ENCODE data around the gene REC8. TPM values are rescaled to one million over a fixed set of nuclear protein-coding genes. Genes with fewer than 3 reads are reported as not detected.

The REC8 gene
- total and polyA plus RNA-seq, 2 of the 4 experiments (the other 2 are of a cell fraction), result 0.36 to 3.5 TPM

DNA sequence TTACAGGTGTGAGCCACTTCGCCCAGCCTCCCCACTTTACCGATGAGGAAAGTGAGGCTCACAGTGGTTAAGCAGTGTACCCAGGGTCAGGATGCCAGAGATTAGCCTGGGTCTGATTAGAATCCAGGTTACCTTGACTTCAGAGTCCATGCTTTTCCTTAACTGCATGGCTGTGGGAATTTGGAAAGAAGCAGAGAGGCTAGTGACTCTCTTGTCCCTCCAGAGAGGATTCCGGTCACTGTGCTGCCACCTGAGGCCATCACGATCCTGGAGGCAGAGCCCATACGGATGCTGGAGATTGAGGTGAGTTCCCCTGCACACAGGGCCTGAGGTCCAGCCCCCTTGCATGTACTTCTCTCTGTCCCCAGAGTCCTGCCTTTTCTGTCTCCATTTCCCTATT is 4.7 kb downstream of the REC8 start:
- Histone ChIP-seq H3K4me3 (ENCODE audit: insufficient read depth, low read depth, low read length) (no peak overlapping the region), H3K4ac (ENCODE audit: low read depth, low read length) (no peak overlapping the region), H3K79me1 (ENCODE audit: low read depth in 1 of 2, low read length in 2 of 2) (no peaks in the 10 kb centered on the region; a peak in 1 of 4 replicates), H2BK5ac (ENCODE audit: low read depth, low read length, poor library complexity, severe bottlenecking) (no peak overlapping the region), H2BK20ac (ENCODE audit: low read depth, low read length) (no peak overlapping the region), H3K56ac (ENCODE audit: extremely low read depth, insufficient read depth, low read length) (no peak overlapping the region), H2AK5ac (ENCODE audit: low read depth, low read length) (no peak overlapping the region), H4K91ac (ENCODE audit: insufficient read depth, low read depth, low read length) (no peak overlapping the region), H3K27ac (ENCODE audit: insufficient read depth, low read length) (no peak overlapping the region), H3K36me3 (ENCODE audit: control insufficient read depth, insufficient read depth, low read length) (peaks cover 55% of the 10 kb centered on the region), H2BK15ac (ENCODE audit: low read depth, low read length) (no peak overlapping the region), H3K4me2 (ENCODE audit: low read depth, low read length) (no peak overlapping the region), H2AK9ac (replicated peaks; ENCODE audit: low read depth, low read length, poor library complexity) (no peak overlapping the region), H2BK120ac (ENCODE audit: low read depth, low read length) (no peak overlapping the region), H4K5ac (ENCODE audit: low read depth, low read length) (no peak overlapping the region), H3K23ac (ENCODE audit: low read depth, low read length) (no peak overlapping the region), H3K9me1 (ENCODE audit: insufficient read depth, low read length) (no peaks in the 10 kb centered on the region), H4K8ac (ENCODE audit: low read depth in 2 of 2, low read length in 2 of 2) (no peak overlapping the region), H3K14ac (replicated peaks; ENCODE audit: low read depth, low read length) (no peak overlapping the region), H3K9me3 (ENCODE audit: control insufficient read depth, insufficient read depth, low read length) (no peaks in the 10 kb centered on the region), H3K4me1 (ENCODE audit: control insufficient read depth, insufficient read depth, low read length) (peaks cover 2% of the 10 kb centered on the region; the same call in 1 of the 2 replicates), H2AFZ (replicated peaks; ENCODE audit: low read length, poor library complexity) (no peak overlapping the region), H4K20me1 (ENCODE audit: insufficient read depth, low read length) (no peaks in the 10 kb centered on the region), H3K18ac (ENCODE audit: low read depth, low read length) (no peak overlapping the region), H3K9ac (ENCODE audit: low read depth, low read length) (no peak overlapping the region), H3K27me3 (ENCODE audit: control insufficient read depth, insufficient read depth, low read length) (no peaks in the 10 kb centered on the region)
- dilution Hi-C loops (cut with HindIII; ENCODE audit: low sequenced_read_pairs, unreplicated experiment), result no loop called here
- WGBS, 2 experiments (ENCODE audit: extremely low coverage in 2 of 2, insufficient read length in 1 of 2), result 100% methylated on average over 4 of the region's 5 CpGs; no CpG with 5 or more reads in 1 of the 2 experiments
- ATAC-seq (ENCODE audit: low read depth), result no peak
- POLR2A ChIA-PET (ENCODE audit: unreplicated experiment), result no interaction called here
- in situ Hi-C loops (cut with MboI; ENCODE audit: low sequenced_read_pairs), result no loop called here
- TF ChIP-seq POLR2A (IDR thresholded peaks at IDR 0.05; ENCODE audit: low read depth, low read length), result no peak
- no peak for TF ChIP-seq MAZ (IDR thresholded peaks at IDR 0.05; ENCODE audit: borderline replicate concordance, low read depth, low read length)
- intact Hi-C loops (cut with micrococcal nuclease), result no loop called here
- BruUV-seq (replicated peaks), result no TSS peak
- CTCF ChIA-PET, result interaction anchor here (0.7 kb wide), 1 partner anchor 15 kb away, joined by 3 read pairs; the partner anchor contains the start of gene IRF9
- DNase-seq, result no peak
